NOMO-1 (cell line): Measurements from ENCODE around the gene LDLRAD4.
A peak's percentile ranks its signal among the peaks of the same experiment; 100 is the strongest.

Source experiments
- DNase-seq, 2 experiments: peaks; one replicate each; lab custom pipeline; 2025; ENCODE audit not compliant: unreplicated experiment in 2 of 2; lab: John Stamatoyannopoulos, UW

The LDLRAD4 gene

GRCh38 chr18:13521418-13521817, 302.9 kb downstream of the LDLRAD4 start:
- DNase-seq, result no peak

DNA sequence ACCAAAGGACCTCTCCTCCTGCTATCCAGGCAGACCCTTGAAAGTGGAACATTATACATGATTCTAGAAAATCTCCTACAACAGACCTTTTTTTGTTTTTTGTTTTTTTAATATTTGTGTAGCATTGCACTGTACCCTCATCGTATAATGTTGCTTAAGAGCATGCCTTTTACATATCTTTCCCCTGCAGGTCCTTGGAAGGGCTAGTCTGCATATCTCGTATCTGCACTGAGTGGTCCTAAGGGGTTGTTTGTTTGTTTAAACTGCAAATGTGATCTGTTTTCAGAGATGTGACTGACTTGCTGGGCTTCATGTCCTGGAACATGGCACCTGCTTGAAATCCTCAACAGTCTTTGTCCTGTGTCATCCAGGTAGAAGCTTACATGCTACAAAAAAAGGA, 303.7 kb downstream of the LDLRAD4 start:
- DNase-seq, result no peak

DNA sequence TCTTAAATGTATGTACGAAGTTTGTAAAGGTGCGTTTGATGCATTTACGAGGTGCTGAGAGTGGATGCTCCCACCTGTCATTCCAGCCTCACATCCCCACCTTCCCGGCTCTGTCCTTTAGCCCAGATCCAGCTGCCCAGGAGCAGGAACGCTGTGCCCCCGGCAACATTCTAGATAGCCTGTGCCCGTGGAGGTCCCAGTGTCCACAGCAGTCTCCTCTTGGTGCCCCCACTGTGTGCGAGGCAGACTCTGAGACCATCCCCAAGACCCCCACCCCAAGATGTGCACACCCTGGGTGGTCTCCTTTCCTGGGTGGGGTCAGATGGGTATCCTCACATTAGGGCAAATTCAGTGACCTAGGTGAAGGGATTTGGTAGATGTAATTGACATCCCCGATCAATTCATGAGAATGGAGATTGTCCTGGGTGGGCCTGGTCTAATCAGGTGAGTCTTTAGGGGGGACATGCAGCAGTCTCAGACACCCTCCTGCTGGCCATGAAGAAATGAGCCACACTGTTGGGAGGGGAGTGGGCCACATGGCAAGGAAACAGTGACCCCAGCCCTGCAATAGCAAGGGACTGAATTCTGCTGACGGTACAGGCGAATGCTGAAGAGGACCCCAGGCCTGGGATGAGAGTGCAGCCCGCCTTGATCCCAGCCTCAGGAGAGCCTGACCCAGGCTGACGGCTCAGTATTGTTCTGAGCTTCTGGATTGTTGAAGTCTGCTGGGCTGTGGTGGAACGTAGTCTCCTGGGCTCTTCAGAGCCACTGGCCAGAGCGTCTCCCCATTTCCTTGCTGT, 304.5 kb downstream of the LDLRAD4 start:
- no peak for DNase-seq

DNA sequence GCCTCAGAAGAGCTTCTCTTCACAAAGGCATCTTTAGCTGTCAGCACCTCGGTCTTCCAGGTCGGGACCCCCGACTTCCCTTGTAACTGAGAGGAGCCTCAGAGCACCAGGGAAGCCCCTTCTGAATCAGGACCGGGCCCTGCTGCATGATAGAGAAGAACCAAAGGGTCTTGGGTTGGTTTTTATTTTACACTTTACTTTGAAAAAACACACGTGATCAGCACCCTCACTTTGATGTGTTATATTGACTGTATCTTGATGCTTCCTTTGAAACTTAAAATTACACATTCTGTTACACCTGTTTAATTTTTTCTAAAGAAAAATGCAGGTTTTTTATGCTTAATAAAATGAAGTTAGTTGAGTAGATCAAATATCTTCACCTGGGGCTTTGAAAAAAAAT, 305.5 kb downstream of the LDLRAD4 start:
- no peak for DNase-seq

DNA sequence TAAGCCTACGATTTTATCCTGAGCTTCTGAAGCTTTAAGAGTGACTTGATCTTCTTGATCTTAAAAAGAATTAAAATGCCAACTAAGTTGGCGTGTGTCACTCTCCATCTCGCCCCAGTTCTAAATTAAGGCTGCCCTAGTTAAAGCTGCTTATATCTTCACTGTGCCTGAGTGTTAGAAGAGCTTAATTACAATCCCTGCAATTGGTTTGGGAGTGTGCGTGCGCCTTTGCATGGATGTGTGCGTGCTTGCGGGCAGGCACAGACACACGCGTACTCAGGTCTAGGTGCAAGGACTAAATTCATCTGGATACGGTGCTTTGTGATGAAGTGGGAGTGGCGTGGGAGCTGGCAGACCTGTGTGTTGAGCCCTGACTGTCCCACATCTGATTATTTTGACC, 306.3 kb downstream of the LDLRAD4 start:
- DNase-seq, result no peak

DNA sequence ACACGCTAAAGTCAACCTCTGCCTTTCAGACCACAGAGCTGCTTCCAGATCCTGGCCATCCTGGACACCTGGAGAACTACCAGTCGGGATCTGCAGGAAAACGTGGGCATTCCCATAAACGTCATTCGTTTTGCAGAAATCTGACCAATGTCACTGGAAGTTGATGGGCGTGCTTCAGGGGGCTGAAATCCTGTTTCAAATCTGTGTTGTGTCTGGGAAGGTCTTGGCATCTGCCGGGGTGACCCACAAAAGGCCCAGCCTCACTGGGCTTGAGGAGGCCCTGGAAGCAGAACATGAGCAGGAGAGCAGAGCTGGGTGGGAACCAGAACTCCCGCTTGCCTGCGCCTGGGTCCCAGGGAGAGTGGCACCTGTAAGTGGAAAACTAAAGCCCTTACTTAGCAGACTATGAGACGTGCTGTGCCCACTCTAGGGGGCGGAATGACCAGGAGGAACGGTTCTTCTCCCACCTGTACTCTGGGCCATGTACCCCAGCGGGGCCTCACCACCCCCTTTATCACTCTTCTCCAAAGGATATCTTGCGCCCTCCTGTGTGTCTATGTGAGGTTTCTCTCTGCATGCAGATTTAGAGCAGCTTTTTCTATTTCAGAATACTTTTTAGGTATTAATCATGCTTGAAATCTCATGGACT, 306.9 kb downstream of the LDLRAD4 start:
- no peak for DNase-seq

DNA sequence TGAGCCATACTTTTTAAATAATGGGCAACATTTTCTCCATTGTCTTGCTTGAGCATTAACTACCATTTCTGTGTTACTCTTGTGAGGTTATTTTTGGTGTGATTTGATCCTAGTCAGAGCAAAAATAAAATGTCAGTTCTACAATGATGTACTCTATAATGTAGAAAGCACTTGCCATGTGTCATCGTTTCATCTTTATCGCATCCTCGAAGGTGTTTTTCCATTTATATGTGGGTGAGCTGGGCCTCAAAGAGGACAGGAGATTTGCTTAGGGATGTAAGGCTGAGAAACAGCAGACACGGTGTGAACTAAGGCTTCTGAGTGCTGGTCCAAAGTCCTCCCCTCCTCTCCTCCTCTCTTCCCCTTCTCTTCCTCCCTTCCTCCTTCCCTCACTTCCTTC, 308.0 kb downstream of the LDLRAD4 start:
- no peak for DNase-seq

GRCh38 chr18:13527256-13527655, 308.7 kb downstream of the LDLRAD4 start:
- no peak for DNase-seq

DNA sequence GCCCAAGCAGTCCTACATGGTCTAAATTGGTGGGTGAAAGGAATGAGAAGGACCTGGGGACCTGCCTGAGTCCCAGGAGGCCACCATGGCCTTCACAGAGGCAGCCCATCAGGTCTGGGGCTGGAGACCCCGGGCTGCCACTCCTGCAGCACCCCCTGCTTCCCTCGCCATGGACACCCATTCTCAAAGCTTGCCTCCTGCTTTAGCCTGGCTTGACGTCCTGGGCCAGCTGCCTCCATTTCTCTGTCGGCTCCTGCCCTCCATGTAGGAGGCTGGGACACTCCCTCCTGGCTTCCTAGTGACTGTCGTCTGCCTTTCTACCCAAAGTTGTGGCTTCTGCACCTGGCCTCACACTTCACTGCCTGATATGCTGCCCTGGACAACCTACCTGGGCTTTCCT, 309.2 kb downstream of the LDLRAD4 start:
- DNase-seq, result no peak

GRCh38 chr18:13528739-13529392, 310.3 kb downstream of the LDLRAD4 start:
- DNase-seq, result no peak

GRCh38 chr18:13530033-13530878, 311.7 kb downstream of the LDLRAD4 start:
- DNase-seq, result no peak

- no peak for DNase-seq
Observed at GRCh38 chr18:13530879-13531387, 312.4 kb downstream of the LDLRAD4 start.

DNA sequence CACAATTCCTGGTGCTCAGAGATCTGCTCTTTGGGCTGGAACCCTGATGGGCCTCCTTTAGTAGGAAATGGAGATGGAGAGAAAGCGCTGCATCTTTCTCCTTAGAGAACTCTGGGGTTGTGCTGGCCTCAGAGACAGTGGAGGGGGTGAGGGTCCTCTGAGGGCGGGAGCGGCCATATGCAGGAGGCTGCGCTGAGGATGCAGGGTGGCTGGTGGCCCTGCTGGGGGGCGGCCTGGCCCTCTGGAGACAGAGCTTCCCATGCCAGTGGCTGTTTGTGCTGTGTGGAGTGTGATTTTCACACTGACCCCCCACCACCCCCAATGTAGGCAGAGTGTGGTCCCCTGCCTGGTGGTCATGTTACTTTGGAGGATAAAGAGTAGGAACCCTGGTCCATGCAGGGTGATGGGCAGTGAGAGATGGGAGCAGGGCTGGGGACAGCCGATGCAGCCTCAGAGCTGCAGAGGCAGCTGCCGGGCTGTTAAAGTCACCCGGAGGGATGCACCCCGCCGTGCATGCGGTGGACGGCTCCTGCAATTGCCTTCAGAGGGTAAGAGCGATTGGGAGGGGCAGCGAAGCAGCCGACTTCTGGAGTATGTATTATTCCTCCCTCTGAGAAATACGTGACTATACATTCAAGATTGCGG, 313.2 kb downstream of the LDLRAD4 start:
- DNase-seq, result no peak

- DNase-seq, result no peak
Observed at GRCh38 chr18:13532406-13533075, 314.0 kb downstream of the LDLRAD4 start.

DNA sequence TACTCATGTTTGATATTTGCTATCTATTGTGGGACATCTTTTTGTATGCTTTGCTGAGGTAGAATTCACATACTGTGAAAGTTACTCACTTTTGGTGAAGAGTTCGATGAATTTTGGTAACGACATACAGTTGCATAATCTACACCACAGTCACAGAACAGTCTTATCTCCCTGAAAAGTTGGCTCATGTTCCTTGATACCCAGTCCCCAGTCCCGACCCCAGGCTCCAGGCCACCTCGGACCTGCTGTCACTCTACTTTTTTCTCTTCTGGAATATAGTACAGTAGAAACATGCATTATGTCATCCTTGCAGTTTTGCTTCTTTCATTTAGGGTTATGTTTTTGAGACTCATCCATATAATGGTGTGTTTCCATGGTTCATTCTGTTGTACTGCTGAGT, 316.1 kb downstream of the LDLRAD4 start:
- no peak for DNase-seq

- DNase-seq, result peak in 1 of 2 experiments; percentile 14
Observed at GRCh38 chr18:13536578-13536977, 318.0 kb downstream of the LDLRAD4 start.

GRCh38 chr18:13537022-13537780, 318.6 kb downstream of the LDLRAD4 start:
- DNase-seq, result peak in 1 of 2 experiments; percentile 0

GRCh38 chr18:13538630-13539029, 320.1 kb downstream of the LDLRAD4 start:
- DNase-seq, result no peak

GRCh38 chr18:13539050-13539449, 320.5 kb downstream of the LDLRAD4 start:
- peak; percentile 24 to 45 for DNase-seq
